HCT116 (cell line): ENCODE data around the gene ZSCAN1. TPM values are rescaled to one million over a fixed set of nuclear protein-coding genes. Genes with fewer than 3 reads are reported as not detected.

Experiments used
- ATAC-seq: fragments of 200-7000 bp; cut with Tn5 transposase; 2 replicates; pipeline ENCODE4 v1.9.1; 2020; ENCODE audit warnings: mild to moderate bottlenecking, moderate library complexity
- BruUV-seq: library from RNA; stranded (reverse); fragments of 400-500 nt; replicated peaks from 2 replicates; lab custom pipeline; 2021; lab: Mats Ljungman, UMichigan
- CTCF ChIA-PET: fragments of 300-600 bp; sonication (Branson Sonifier 250); formaldehyde crosslinking; loops from one replicate; lab custom pipeline; 2021; ENCODE audit warnings: antibody characterized with exemption; lab: Charles Lee
- POLR2A ChIA-PET: fragments of 300-600, 350-600 bp; sonication (Branson Sonifier 250); formaldehyde crosslinking; loops from one replicate; lab custom pipeline; 2021; ENCODE audit warnings: antibody characterized with exemption; lab: Charles Lee
- RAD21 ChIA-PET, 2 experiments: fragments of 300-600 bp; sonication (Branson Sonifier 250); formaldehyde crosslinking; loops; one replicate each; lab custom pipeline; 2023; ENCODE audit warnings: low total read pairs in 2 of 2; ENCODE audit not compliant: uncharacterized antibody in 2 of 2, unreplicated experiment in 2 of 2, low non-redundant PET in 1 of 2; lab: Charles Lee
- DNase-seq: peaks from one replicate; pipeline ENCODE4 v3.0.0-alpha.2; 2010; ENCODE audit warnings: low read depth, low spot score
- H2AFZ ChIP-seq: fragments of 200-600 bp; shearing (Covaris generic), sonication (generic); 2 replicates; pipeline ENCODE4 v1.6.1; 2017; ENCODE audit warnings: low read depth, mixed run types, mixed read lengths, antibody characterized with exemption, low read length; ENCODE audit not compliant: poor library complexity, severe bottlenecking
- H3K27ac ChIP-seq: 2 replicates; pipeline ENCODE4 v1.5.1; 2012; ENCODE audit warnings: low read depth, low read length
- H3K27me3 ChIP-seq: fragments of 200-600 bp; sonication (generic); 2 replicates; pipeline ENCODE4 v1.6.1; 2016; ENCODE audit warnings: mixed run types, low read length, mixed read lengths; ENCODE audit not compliant: insufficient read depth
- H3K36me3 ChIP-seq, 2 experiments: fragments of 200-500 bp in 1 of 2; fragments of 200-600 bp in 1 of 2; sonication (Bioruptor generic) in 1 of 2; sonication (generic) in 1 of 2; 2 replicates each; pipeline versions ENCODE4 v1.5.1 to v1.6.1; 2014 to 2016; ENCODE audit warnings: low read length in 2 of 2, inconsistent platforms in 1 of 2, mixed read lengths in 1 of 2, mixed run types in 1 of 2; ENCODE audit not compliant: insufficient read depth in 2 of 2, control insufficient read depth in 1 of 2
- H3K4me1 ChIP-seq, 2 experiments: fragments of 200-600 bp in 1 of 2; sonication (generic) in 1 of 2; 2 replicates each; pipeline versions ENCODE4 v1.5.1 to v1.6.1; 2012 to 2017; ENCODE audit warnings: low read length in 2 of 2, inconsistent platforms in 1 of 2, mild to moderate bottlenecking in 1 of 2, mixed read lengths in 1 of 2, mixed run types in 1 of 2, moderate library complexity in 1 of 2; ENCODE audit not compliant: insufficient read depth in 2 of 2, control insufficient read depth in 1 of 2
- H3K4me2 ChIP-seq: fragments of 200-600 bp; sonication (generic); 2 replicates; pipeline ENCODE4 v1.6.1; 2017; ENCODE audit warnings: mixed run types, low read length, mixed read lengths
- H3K4me3 ChIP-seq, 2 experiments: fragments of 200-600 bp in 1 of 2; sonication (generic) in 1 of 2; replicated peaks in 1 of 2; 2 replicates each; pipeline ENCODE4 v1.5.1; 2011 to 2016; ENCODE audit warnings: low read length in 2 of 2, control low read depth in 1 of 2, low read depth in 1 of 2, mild to moderate bottlenecking in 1 of 2, mixed read lengths in 1 of 2, mixed run types in 1 of 2
- H3K79me2 ChIP-seq: fragments of 200-600 bp; sonication (generic); 2 replicates; pipeline ENCODE4 v1.6.1; 2017; ENCODE audit warnings: mild to moderate bottlenecking, mixed run types, low read length, moderate library complexity, mixed read lengths; ENCODE audit not compliant: insufficient read depth
- H3K9ac ChIP-seq: fragments of 200-600 bp; sonication (generic); 2 replicates; pipeline ENCODE4 v1.6.1; 2016; ENCODE audit warnings: low read length, mixed read lengths
- H3K9me2 ChIP-seq: fragments of 200-600 bp; sonication (generic), shearing (Covaris generic); 2 replicates; pipeline ENCODE4 v1.6.1; 2017; ENCODE audit warnings: mixed run types, mild to moderate bottlenecking, moderate library complexity; ENCODE audit not compliant: insufficient read depth
- H3K9me3 ChIP-seq, 2 experiments: fragments of 200-500 bp in 1 of 2; fragments of 200-600 bp in 1 of 2; sonication (Bioruptor generic) in 1 of 2; sonication (generic) in 1 of 2; 2 replicates each; pipeline ENCODE4 v1.6.1; 2014 to 2017; ENCODE audit warnings: low read length in 2 of 2, mixed read lengths in 2 of 2, inconsistent platforms in 1 of 2, low read depth in 1 of 2, mild to moderate bottlenecking in 1 of 2, mixed run types in 1 of 2, moderate library complexity in 1 of 2; ENCODE audit not compliant: control insufficient read depth in 1 of 2, insufficient read depth in 1 of 2
- H4K20me1 ChIP-seq: fragments of 200-600 bp; sonication (generic), shearing (Covaris generic); 2 replicates; pipeline ENCODE4 v1.6.1; 2017; ENCODE audit warnings: mixed run types, mild to moderate bottlenecking, moderate library complexity; ENCODE audit not compliant: insufficient read depth
- ATF3 ChIP-seq: IDR thresholded peaks from 2 replicates; pipeline ENCODE4 v1.6.1; 2012
- CEBPB ChIP-seq: IDR thresholded peaks from 2 replicates; pipeline ENCODE4 v1.6.1; 2012; ENCODE audit warnings: low read depth
- EGR1 ChIP-seq: IDR thresholded peaks from 2 replicates; pipeline ENCODE4 v1.6.1; 2012; ENCODE audit warnings: low read depth
- ELF1 ChIP-seq: IDR thresholded peaks from 2 replicates; pipeline ENCODE4 v1.6.1; 2012; ENCODE audit warnings: low read depth, borderline replicate concordance
- EZH2 ChIP-seq: fragments of 200-600 bp; sonication (generic); IDR thresholded peaks from 2 replicates; pipeline ENCODE4 v1.6.1; 2017; ENCODE audit warnings: antibody characterized with exemption, mixed run types
- EZH2phosphoT487 ChIP-seq: fragments of 200-600 bp; IDR thresholded peaks from 2 replicates; pipeline ENCODE4 v1.6.1; 2018; ENCODE audit warnings: antibody characterized with exemption, borderline replicate concordance
- FOSL1 ChIP-seq: IDR thresholded peaks from 2 replicates; pipeline ENCODE4 v1.6.1; 2012; ENCODE audit warnings: low read depth
- JUND ChIP-seq: IDR thresholded peaks from 2 replicates; pipeline ENCODE4 v1.6.1; 2012
- MAX ChIP-seq: IDR thresholded peaks from 2 replicates; pipeline ENCODE4 v1.6.1; 2012
- POLR2A ChIP-seq: IDR thresholded peaks from 2 replicates; pipeline ENCODE4 v1.7.0; 2011; ENCODE audit warnings: borderline replicate concordance; ENCODE audit not compliant: insufficient read depth, insufficient read length; ENCODE audit errors: extremely low read depth
- POLR2AphosphoS5 ChIP-seq: IDR thresholded peaks from 2 replicates; pipeline ENCODE4 v1.6.1; 2011; ENCODE audit warnings: mild to moderate bottlenecking, low read depth, low read length, moderate library complexity
- RAD21 ChIP-seq: IDR thresholded peaks from 2 replicates; pipeline ENCODE4 v1.6.1; 2012; ENCODE audit warnings: low read depth, mild to moderate bottlenecking
- SIN3A ChIP-seq: IDR thresholded peaks from 2 replicates; pipeline ENCODE4 v1.6.1; 2012; ENCODE audit warnings: low read depth
- SRF ChIP-seq: IDR thresholded peaks from 2 replicates; pipeline ENCODE4 v1.6.1; 2012; ENCODE audit warnings: low read depth
- TCF7L2 ChIP-seq: IDR thresholded peaks from 2 replicates; pipeline ENCODE4 v1.7.0; 2011; ENCODE audit warnings: borderline replicate concordance, inconsistent platforms; ENCODE audit not compliant: insufficient read depth, insufficient read length; ENCODE audit errors: extremely low read depth
- ZBTB33 ChIP-seq: IDR thresholded peaks from 2 replicates; pipeline ENCODE4 v1.6.1; 2011; ENCODE audit warnings: mild to moderate bottlenecking, low read length, moderate library complexity; ENCODE audit not compliant: insufficient replicate concordance; ENCODE audit errors: extremely low read depth
- ZNF274 ChIP-seq: fragments of 200-500 bp; sonication (Bioruptor generic); IDR thresholded peaks from 2 replicates; pipeline ENCODE4 v1.6.1; 2014; ENCODE audit warnings: mild to moderate bottlenecking, low read depth, low read length, inconsistent platforms
- intact Hi-C: fragments of 100-400 bp; cut with micrococcal nuclease; formaldehyde crosslinking; loops from 2 replicates; pipeline ENCODE4 v1.10.0; 2022
- total RNA-seq: library from RNA; stranded (reverse); gene quantifications from one replicate; pipeline ENCODE4 v1.2.1, GENCODE V29; 2021; ENCODE audit not compliant: unreplicated experiment

ZSCAN1 gene
- total RNA-seq, 1 experiment from 2014 or later, result not detected

GRCh38 chr19:58097349-58097748, 63.5 kb downstream of the ZSCAN1 start (continued):
- TF ChIP-seq CEBPB, result no peak
- TF ChIP-seq, all 23 proteins: peak for 0

GRCh38 chr19:58097781-58098681, 64.2 kb downstream of the ZSCAN1 start, which contains the start of gene ZSCAN18:
Gene ZSCAN18 (minus strand): TSS chr19:58098231. CDS start chr19:58090267, 7,964 bp downstream.
- Histone ChIP-seq H3K4me1 (no peaks in the 10 kb centered on the region), H3K79me2 (no peaks in the 10 kb centered on the region), H3K9me2 (no peaks in the 10 kb centered on the region), H3K27me3 (no peaks in the 10 kb centered on the region), H3K27ac (no peak within 1 kb of the TSS), H3K9ac (no peak within 1 kb of the TSS), H2AFZ (no peak within 1 kb of the TSS), H3K36me3 (no peaks in the 10 kb centered on the region)
- intact Hi-C loops, result no loop called here
- ChIA-PET RAD21 (no interaction called here), CTCF (no interaction called here), POLR2A (no interaction called here)
- BruUV-seq, result no TSS peak
- ATAC-seq (no peak), DNase-seq (no peak)
- TF ChIP-seq EZH2, result no peak
- TF ChIP-seq ZNF274, result no peak
- TF ChIP-seq POLR2A, result no peak
- no peak for TF ChIP-seq SIN3A
- no peak for TF ChIP-seq RAD21
- TF ChIP-seq JUND, result no peak
- TF ChIP-seq ELF1, result no peak
- TF ChIP-seq ATF3, result no peak
- TF ChIP-seq POLR2AphosphoS5, result no peak
- no peak for TF ChIP-seq MAX
- no peak for TF ChIP-seq EZH2phosphoT487
- TF ChIP-seq TCF7L2, result no peak
- TF ChIP-seq ZBTB33, result no peak
- TF ChIP-seq EGR1, result no peak
- no peak for TF ChIP-seq FOSL1
- TF ChIP-seq SRF, result no peak
- TF ChIP-seq, all 23 proteins: peak for 0
- no peaks in the 10 kb centered on the region for H4K20me1 ChIP-seq
- no peak within 1 kb of the TSS for H3K4me2 ChIP-seq
- H3K9me3 ChIP-seq, result peaks cover 3 to 13% of the 10 kb centered on the region in 2 experiments; a peak in 2 of 4 replicates
- H3K4me3 ChIP-seq, result no peak within 1 kb of the TSS
